Nephron (organoid): ENCODE data around the gene PLCL2.
A peak's percentile ranks its signal among the peaks of the same experiment; 100 is the strongest.

Experiments used
- H3K27ac Mint-ChIP-seq, 3 experiments: 2 replicates each; pipeline ENCODE4 v1.8.0; 2020; ENCODE audit warnings: mixed read lengths in 3 of 3, mild to moderate bottlenecking in 2 of 3, moderate library complexity in 1 of 3
- H3K27me3 Mint-ChIP-seq: 2 replicates; pipeline ENCODE4 v1.8.0; 2021; ENCODE audit warnings: low read depth, mild to moderate bottlenecking, moderate library complexity, mixed read lengths
- H3K36me3 Mint-ChIP-seq: 2 replicates; pipeline ENCODE4 v1.8.0; 2020; ENCODE audit warnings: low read depth, mixed read lengths
- H3K4me1 Mint-ChIP-seq: 2 replicates; pipeline ENCODE4 v1.8.0; 2020; ENCODE audit warnings: mixed read lengths
- H3K4me3 Mint-ChIP-seq, 3 experiments: 2 replicates each; pipeline ENCODE4 v1.8.0; 2020; ENCODE audit warnings: mild to moderate bottlenecking in 3 of 3, mixed read lengths in 3 of 3, moderate library complexity in 2 of 3
- H3K9me3 Mint-ChIP-seq: 2 replicates; pipeline ENCODE4 v1.8.0; 2020; ENCODE audit warnings: mixed read lengths
- CTCF ChIP-seq, 3 experiments: fragments of 200-600 bp; sonication (generic); IDR thresholded peaks; one replicate each; pipeline ENCODE4 v1.5.0; 2021; ENCODE audit warnings: antibody characterized with exemption in 3 of 3; ENCODE audit not compliant: unreplicated experiment in 3 of 3

Gene PLCL2

GRCh38 chr3:16884748-16885592 is at the start of gene PLCL2:
TSS of gene PLCL2 (plus strand) at chr3:16884955. CDS start at chr3:16885040, 85 bp downstream.
- Mint-ChIP-seq H3K27me3 (peaks cover 12% of the 10 kb centered on the region), H3K4me3 (peak within 1 kb of the TSS; percentile 96 to 97 (median 97)), H3K4me1 (peaks cover 49% of the 10 kb centered on the region), H3K36me3 (no peaks in the 10 kb centered on the region), H3K27ac (peak within 1 kb of the TSS; percentile 81 to 93 (median 92)), H3K9me3 (no peaks in the 10 kb centered on the region)
- TF ChIP-seq CTCF (IDR thresholded peaks at IDR 0.05; ENCODE audit: unreplicated experiment in 3 of 3): no peak

- Mint-ChIP-seq H3K4me3 (no peak overlapping the region), H3K9me3 (no peaks in the 10 kb centered on the region), H3K36me3 (no peaks in the 10 kb centered on the region), H3K4me1 (peaks cover 27% of the 10 kb centered on the region), H3K27ac (peak overlapping the region in 1 of 3 experiments; percentile 47), H3K27me3 (no peaks in the 10 kb centered on the region)
- TF ChIP-seq CTCF (IDR thresholded peaks at IDR 0.05; ENCODE audit: unreplicated experiment in 3 of 3): no peak
Observed at GRCh38 chr3:16836505-16837237, 48.1 kb upstream of the PLCL2 start.

GRCh38 chr3:16837602-16838001 is 47.2 kb upstream of the PLCL2 start:
- TF ChIP-seq CTCF (IDR thresholded peaks at IDR 0.05; ENCODE audit: unreplicated experiment in 3 of 3): no peak
- H3K27ac Mint-ChIP-seq: peak overlapping the region in 2 of 3 experiments; percentile 5 to 47

GRCh38 chr3:16838561-16838960 is 46.2 kb upstream of the PLCL2 start:
- H3K36me3 Mint-ChIP-seq: no peaks in the 10 kb centered on the region
- no peaks in the 10 kb centered on the region for H3K9me3 Mint-ChIP-seq
- H3K4me1 Mint-ChIP-seq: peaks cover 38% of the 10 kb centered on the region
- H3K27me3 Mint-ChIP-seq: no peaks in the 10 kb centered on the region
- no peak for TF ChIP-seq CTCF (IDR thresholded peaks at IDR 0.05; ENCODE audit: unreplicated experiment in 3 of 3)
- peak overlapping the region in 1 of 3 experiments; percentile 40 for H3K4me3 Mint-ChIP-seq
- H3K27ac Mint-ChIP-seq: peak overlapping the region in 2 of 3 experiments; percentile 5 to 47

More at GRCh38 chr3:16837602-16838001, 47.2 kb upstream of the PLCL2 start:
- H3K27me3 Mint-ChIP-seq: no peaks in the 10 kb centered on the region
- no peaks in the 10 kb centered on the region for H3K9me3 Mint-ChIP-seq
- H3K4me1 Mint-ChIP-seq: peaks cover 36% of the 10 kb centered on the region
- H3K36me3 Mint-ChIP-seq: no peaks in the 10 kb centered on the region
- H3K4me3 Mint-ChIP-seq: peak overlapping the region in 1 of 3 experiments; percentile 40

GRCh38 chr3:16839271-16840100 is 45.3 kb upstream of the PLCL2 start:
- Mint-ChIP-seq H3K27ac (no peak overlapping the region), H3K36me3 (no peaks in the 10 kb centered on the region), H3K27me3 (no peaks in the 10 kb centered on the region), H3K9me3 (no peaks in the 10 kb centered on the region), H3K4me1 (peaks cover 38% of the 10 kb centered on the region), H3K4me3 (peak overlapping the region in 1 of 3 experiments; percentile 35)
- no peak for TF ChIP-seq CTCF (IDR thresholded peaks at IDR 0.05; ENCODE audit: unreplicated experiment in 3 of 3)
